Suprapubic skin (tissue), 4 donors: Measurements from ENCODE around the gene NDE1.

Source experiments
- CTCF ChIP-seq, 2 donors: fragments of 200-600 bp in 1 of 2; fragments of 450-650 bp in 1 of 2; sonication (generic) in 1 of 2; IDR thresholded peaks; one replicate each; pipeline ENCODE4 v1.5.1; 2016 to 2019; ENCODE audit warnings: antibody characterized with exemption in 2 of 2, mild to moderate bottlenecking in 1 of 2, moderate library complexity in 1 of 2
- EP300 ChIP-seq: sonication (generic); formaldehyde crosslinking; IDR thresholded peaks from one replicate; pipeline ENCODE4 v1.6.1; 2017; ENCODE audit warnings: antibody characterized with exemption
- POLR2A ChIP-seq, 2 donors: fragments of 450-650 bp; IDR thresholded peaks; one replicate each; pipeline ENCODE4 v1.6.1; 2017; ENCODE audit warnings: antibody characterized with exemption in 2 of 2, mild to moderate bottlenecking in 2 of 2, moderate library complexity in 2 of 2
- POLR2AphosphoS5 ChIP-seq, 3 donors: sonication (generic); formaldehyde crosslinking; IDR thresholded peaks; one replicate each; pipeline ENCODE4 v1.6.1; 2017; ENCODE audit warnings: antibody characterized with exemption in 3 of 3

DNA sequence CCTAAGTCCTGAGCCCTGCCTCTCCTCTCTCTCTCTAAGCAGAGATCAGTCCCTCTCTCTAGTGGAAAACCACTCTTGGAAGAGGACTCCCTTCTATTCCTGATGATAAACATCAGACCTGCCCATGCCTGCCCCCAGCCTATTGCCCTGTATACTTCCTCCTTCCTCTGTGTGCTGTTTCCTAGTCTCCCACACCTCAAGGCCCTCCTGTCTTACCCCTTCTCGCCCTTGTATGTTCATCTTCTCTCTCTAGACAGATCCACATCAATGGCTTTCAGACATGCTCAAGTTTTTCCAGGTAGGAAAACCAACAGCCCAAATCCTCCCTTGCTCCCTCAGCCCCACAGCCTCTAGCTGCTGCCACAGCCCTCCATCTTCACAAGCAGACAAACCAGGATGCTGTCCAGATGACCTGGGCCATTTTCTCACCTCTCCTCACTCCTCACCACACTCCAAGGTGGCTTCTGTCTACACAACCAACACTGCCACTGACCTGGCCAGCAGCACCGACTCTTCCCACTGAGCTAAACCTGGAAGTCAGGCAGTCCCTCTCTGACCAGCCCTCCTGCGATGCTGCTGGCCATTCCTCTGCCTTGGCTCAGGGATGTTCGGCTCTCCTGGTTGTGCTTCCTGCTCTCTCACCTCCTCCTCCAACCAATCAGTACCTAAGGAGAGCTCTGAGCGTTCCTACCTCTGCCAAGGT lies 43.4 kb upstream of the NDE1 start:
- TF ChIP-seq CTCF (IDR thresholded peaks at IDR 0.05) (no peak), EP300 (no peak), POLR2AphosphoS5 (IDR thresholded peaks at IDR 0.05) (no peak), POLR2A (IDR thresholded peaks at IDR 0.05) (no peak)
